Loucy (cell line): ENCODE data around the gene CEBPZOS.

ENCODE experiments used
- EZH2phosphoT487 ChIP-seq: fragments of 200-600 bp; IDR thresholded peaks from 2 replicates; pipeline ENCODE4 v1.6.1; 2018; ENCODE audit warnings: antibody characterized with exemption, mild to moderate bottlenecking, moderate library complexity, borderline replicate concordance
- TF ChIP-seq, protein P1 (sequence below): fragments of 200-600 bp; sonication (generic); conservative IDR thresholded peaks from 2 replicates; pipeline ENCODE4 v1.5.1; 2014; ENCODE audit warnings: mild to moderate bottlenecking, antibody characterized with exemption, low read length

DNA sequence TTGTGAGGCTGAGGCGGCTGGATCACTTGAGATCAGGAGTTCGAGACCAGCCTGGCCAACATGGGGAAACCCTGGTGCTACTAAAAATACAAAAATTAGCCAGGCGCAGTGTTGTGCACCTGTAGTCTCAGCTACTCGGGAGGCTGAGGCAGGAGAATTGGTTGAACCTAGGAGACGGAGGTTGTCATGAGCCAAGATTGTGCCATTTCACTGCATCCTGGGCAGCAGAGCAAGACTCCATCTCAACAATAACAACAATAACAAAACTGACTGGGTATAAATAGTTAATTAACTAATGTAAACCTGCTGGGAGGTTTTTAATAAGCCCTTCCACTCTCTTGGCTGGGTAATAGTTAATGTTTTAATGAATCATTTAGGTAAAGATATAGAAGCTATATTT is 15.7 kb upstream of the CEBPZOS start:
- TF ChIP-seq, protein P1, sequence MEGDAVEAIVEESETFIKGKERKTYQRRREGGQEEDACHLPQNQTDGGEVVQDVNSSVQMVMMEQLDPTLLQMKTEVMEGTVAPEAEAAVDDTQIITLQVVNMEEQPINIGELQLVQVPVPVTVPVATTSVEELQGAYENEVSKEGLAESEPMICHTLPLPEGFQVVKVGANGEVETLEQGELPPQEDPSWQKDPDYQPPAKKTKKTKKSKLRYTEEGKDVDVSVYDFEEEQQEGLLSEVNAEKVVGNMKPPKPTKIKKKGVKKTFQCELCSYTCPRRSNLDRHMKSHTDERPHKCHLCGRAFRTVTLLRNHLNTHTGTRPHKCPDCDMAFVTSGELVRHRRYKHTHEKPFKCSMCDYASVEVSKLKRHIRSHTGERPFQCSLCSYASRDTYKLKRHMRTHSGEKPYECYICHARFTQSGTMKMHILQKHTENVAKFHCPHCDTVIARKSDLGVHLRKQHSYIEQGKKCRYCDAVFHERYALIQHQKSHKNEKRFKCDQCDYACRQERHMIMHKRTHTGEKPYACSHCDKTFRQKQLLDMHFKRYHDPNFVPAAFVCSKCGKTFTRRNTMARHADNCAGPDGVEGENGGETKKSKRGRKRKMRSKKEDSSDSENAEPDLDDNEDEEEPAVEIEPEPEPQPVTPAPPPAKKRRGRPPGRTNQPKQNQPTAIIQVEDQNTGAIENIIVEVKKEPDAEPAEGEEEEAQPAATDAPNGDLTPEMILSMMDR: no peak
- TF ChIP-seq EZH2phosphoT487: no peak
